SW 1271 (cell line): ENCODE results near the gene MYH1.

Experiments used
- DNase-seq, 2 experiments: peaks; one replicate each; lab custom pipeline; 2025; lab: John Stamatoyannopoulos, UW

The MYH1 gene

GRCh38 chr17:10482252-10482651 lies 36.1 kb downstream of the MYH1 start:
- no peak for DNase-seq

- no peak for DNase-seq
Measured at GRCh38 chr17:10477701-10478100, 40.6 kb downstream of the MYH1 start.

- no peak for DNase-seq
Measured at GRCh38 chr17:10474536-10474935, 43.8 kb downstream of the MYH1 start.

GRCh38 chr17:10471858-10472257 lies 46.5 kb downstream of the MYH1 start:
- DNase-seq = no peak

GRCh38 chr17:10469459-10469858 lies 48.9 kb downstream of the MYH1 start, which contains the start of gene MYH4:
MYH4 (minus strand) TSS chr17:10469559; CDS start chr17:10466745, 2,814 bp downstream.
- no peak for DNase-seq

- no peak for DNase-seq
Measured at GRCh38 chr17:10463402-10463801, 54.9 kb downstream of the MYH1 start.

- DNase-seq = no peak
Measured at GRCh38 chr17:10460062-10460461, 58.3 kb downstream of the MYH1 start.

GRCh38 chr17:10458701-10459100 lies 59.6 kb downstream of the MYH1 start:
- no peak for DNase-seq

- DNase-seq = no peak
Measured at GRCh38 chr17:10457952-10458351, 60.4 kb downstream of the MYH1 start.

GRCh38 chr17:10447026-10447931 lies 71.1 kb downstream of the MYH1 start:
- DNase-seq = no peak
